CD4-positive, CD25-positive, alpha-beta regulatory T cell (primary cell): ENCODE measurements around the gene ZNF789. TPM values are rescaled to one million over a fixed set of nuclear protein-coding genes. Genes with fewer than 3 reads are reported as not detected.
A peak's percentile ranks its signal among the peaks of the same experiment; 100 is the strongest.

Experiments
- ATAC-seq, 2 donors: fragments of 150-1000 bp; cut with Tn5 transposase; one replicate each; pipeline ENCODE4 v1.10.0; 2021; ENCODE audit warnings: low read depth in 2 of 2, moderate number of reproducible peaks in 2 of 2, moderate library complexity in 1 of 2
- DNase-seq, 3 donors: peaks; one replicate each; pipeline versions ENCODE4 v3.0.0 to v3.0.0-alpha.2; 2012 to 2022; ENCODE audit warnings: mixed read lengths in 1 of 3
- H3K27ac ChIP-seq: one replicate; pipeline ENCODE4 v1.7.0; 2013; ENCODE audit warnings: mild to moderate bottlenecking, low read length; ENCODE audit not compliant: insufficient read depth, poor library complexity, severe bottlenecking
- H3K27me3 ChIP-seq: one replicate; pipeline ENCODE4 v1.7.0; 2013; ENCODE audit warnings: low read length; ENCODE audit not compliant: control insufficient read depth, insufficient read depth
- H3K36me3 ChIP-seq: one replicate; pipeline ENCODE4 v1.7.0; 2013; ENCODE audit warnings: mild to moderate bottlenecking, low read length, moderate library complexity; ENCODE audit not compliant: control insufficient read depth, insufficient read depth
- H3K4me1 ChIP-seq: 2 replicates; pipeline ENCODE4 v1.7.0; 2013; ENCODE audit warnings: mild to moderate bottlenecking, low read length; ENCODE audit not compliant: insufficient read depth, control insufficient read depth, poor library complexity, severe bottlenecking
- H3K4me3 ChIP-seq: one replicate; pipeline ENCODE4 v1.7.0; 2013; ENCODE audit warnings: low read depth, mild to moderate bottlenecking, low read length, moderate library complexity
- H3K9me3 ChIP-seq, 2 experiments: 1 replicate in 1 of 2; 2 replicates in 1 of 2; pipeline ENCODE4 v1.7.0; 2013; ENCODE audit warnings: low read length in 2 of 2, mild to moderate bottlenecking in 1 of 2, moderate library complexity in 1 of 2; ENCODE audit not compliant: control insufficient read depth in 2 of 2
- H3K27ac Mint-ChIP-seq, 3 donors: one replicate each; pipeline ENCODE4 v1.8.0; 2020 to 2022; ENCODE audit warnings: mild to moderate bottlenecking in 3 of 3, mixed read lengths in 3 of 3, moderate library complexity in 2 of 3
- H3K27me3 Mint-ChIP-seq: one replicate; pipeline ENCODE4 v1.8.0; 2022; ENCODE audit warnings: mild to moderate bottlenecking, mixed read lengths
- H3K36me3 Mint-ChIP-seq: one replicate; pipeline ENCODE4 v1.8.0; 2020; ENCODE audit warnings: mixed read lengths
- H3K4me1 Mint-ChIP-seq, 4 donors: one replicate each; pipeline ENCODE4 v1.8.0; 2020 to 2022; ENCODE audit warnings: mixed read lengths in 4 of 4, mild to moderate bottlenecking in 1 of 4
- H3K4me3 Mint-ChIP-seq, 4 donors: one replicate each; pipeline ENCODE4 v1.8.0; 2020 to 2022; ENCODE audit warnings: mild to moderate bottlenecking in 4 of 4, mixed read lengths in 4 of 4, moderate library complexity in 3 of 4
- H3K9me3 Mint-ChIP-seq, 7 donors: one replicate each; pipeline ENCODE4 v1.8.0; 2020 to 2022; ENCODE audit warnings: mixed read lengths in 7 of 7, mild to moderate bottlenecking in 3 of 7, moderate library complexity in 2 of 7
- polyA plus RNA-seq, 4 donors: library from polyadenylated mRNA; unstranded; fragments of 300-500 nt; fragmentation: Illumina TruSeq; gene quantifications; one replicate each; pipeline ENCODE4 v1.2.3, GENCODE V29; 2021
- total RNA-seq: library from RNA; stranded (reverse); gene quantifications from one replicate; pipeline ENCODE4 v1.2.3, GENCODE V29; 2022

Gene ZNF789
- total and polyA plus RNA-seq, 5 donors from 2014 or later = 4.2 to 15.8 (median 6.3) TPM

- Mint-ChIP-seq H3K27ac (peak overlapping the region; percentile 76 to 92 (median 87)), H3K4me3 (peak overlapping the region; percentile 93 to 99 (median 96)), H3K9me3 (no peaks in the 10 kb centered on the region), H3K27me3 (no peaks in the 10 kb centered on the region), H3K36me3 (peaks cover 8% of the 10 kb centered on the region), H3K4me1 (peaks cover 4 to 43% (median 20%) of the 10 kb centered on the region in 4 donors)
- H3K4me1 ChIP-seq = peaks cover 20% of the 10 kb centered on the region
- peak overlapping the region; percentile 75 for H3K27ac ChIP-seq
- DNase-seq (peak in 1 of 3 donors; percentile 14), ATAC-seq (no peak)
- peaks cover 10% of the 10 kb centered on the region for H3K36me3 ChIP-seq
- no peaks in the 10 kb centered on the region for H3K27me3 ChIP-seq
- H3K9me3 ChIP-seq = no peaks in the 10 kb centered on the region
- peak overlapping the region; percentile 37 for H3K4me3 ChIP-seq
Measured at GRCh38 chr7:99437946-99438572, 34.6 kb upstream of the ZNF789 start.

- peak within 1 kb of the TSS; percentile 79 to 98 (median 95) for H3K27ac Mint-ChIP-seq
- H3K9me3 Mint-ChIP-seq = no peaks in the 10 kb centered on the region
- Histone ChIP-seq H3K4me1 (peaks cover 20% of the 10 kb centered on the region), H3K4me3 (peak within 1 kb of the TSS; percentile 83), H3K27me3 (no peaks in the 10 kb centered on the region), H3K36me3 (peaks cover 10% of the 10 kb centered on the region), H3K9me3 (no peaks in the 10 kb centered on the region), H3K27ac (peak within 1 kb of the TSS; percentile 75)
- H3K27me3 Mint-ChIP-seq = no peaks in the 10 kb centered on the region
- ATAC-seq (peak; percentile 90), DNase-seq (peak; percentile 79 to 91 (median 84))
- peak within 1 kb of the TSS; percentile 93 to 99 (median 96) for H3K4me3 Mint-ChIP-seq
- peaks cover 4 to 45% (median 22%) of the 10 kb centered on the region in 4 donors for H3K4me1 Mint-ChIP-seq
- peaks cover 11% of the 10 kb centered on the region for H3K36me3 Mint-ChIP-seq
Measured at GRCh38 chr7:99438573-99439480, 33.9 kb upstream of the ZNF789 start, which contains the start of the genes CPSF4 and PTCD1. CPSF4 (plus strand) TSS chr7:99438943; CDS start chr7:99439083, 140 bp downstream. PTCD1 (minus strand) TSS chr7:99438798; CDS start chr7:99435242, 3,556 bp downstream.

GRCh38 chr7:99440195-99440594 lies 32.5 kb upstream of the ZNF789 start:
- peaks cover 20% of the 10 kb centered on the region for H3K4me1 ChIP-seq
- Mint-ChIP-seq H3K9me3 (no peaks in the 10 kb centered on the region), H3K4me1 (peaks cover 4 to 47% (median 25%) of the 10 kb centered on the region in 4 donors), H3K27ac (peak overlapping the region; percentile 60 to 98 (median 71)), H3K27me3 (no peaks in the 10 kb centered on the region), H3K4me3 (peak overlapping the region; percentile 93 to 99 (median 96)), H3K36me3 (peaks cover 14% of the 10 kb centered on the region)
- DNase-seq (no peak), ATAC-seq (no peak)
- peaks cover 11% of the 10 kb centered on the region for H3K36me3 ChIP-seq
- no peaks in the 10 kb centered on the region for H3K27me3 ChIP-seq
- H3K4me3 ChIP-seq = no peak overlapping the region
- H3K9me3 ChIP-seq = no peaks in the 10 kb centered on the region
- H3K27ac ChIP-seq = no peak overlapping the region

- no peaks in the 10 kb centered on the region for H3K9me3 ChIP-seq
- no peak for ATAC-seq
- H3K27me3 ChIP-seq = no peaks in the 10 kb centered on the region
- no peak for DNase-seq
- Mint-ChIP-seq H3K27me3 (no peaks in the 10 kb centered on the region), H3K27ac (no peak overlapping the region), H3K9me3 (no peaks in the 10 kb centered on the region), H3K36me3 (peaks cover 41% of the 10 kb centered on the region), H3K4me1 (peaks cover 0 to 13% (median 12%) of the 10 kb centered on the region in 4 donors), H3K4me3 (no peak overlapping the region)
- no peak overlapping the region for H3K27ac ChIP-seq
- no peaks in the 10 kb centered on the region for H3K4me1 ChIP-seq
- no peak overlapping the region for H3K4me3 ChIP-seq
- H3K36me3 ChIP-seq = peaks cover 51% of the 10 kb centered on the region
Measured at GRCh38 chr7:99446096-99446495, 26.6 kb upstream of the ZNF789 start.

GRCh38 chr7:99447943-99448342 lies 24.7 kb upstream of the ZNF789 start:
- H3K9me3 Mint-ChIP-seq = no peaks in the 10 kb centered on the region
- peaks cover 56% of the 10 kb centered on the region for H3K36me3 ChIP-seq
- H3K27ac Mint-ChIP-seq = no peak overlapping the region
- H3K4me1 ChIP-seq = no peaks in the 10 kb centered on the region
- no peak overlapping the region for H3K27ac ChIP-seq
- no peaks in the 10 kb centered on the region for H3K9me3 ChIP-seq
- no peak overlapping the region for H3K4me3 Mint-ChIP-seq
- no peaks in the 10 kb centered on the region for H3K27me3 Mint-ChIP-seq
- no peaks in the 10 kb centered on the region for H3K27me3 ChIP-seq
- ATAC-seq = no peak
- H3K4me3 ChIP-seq = no peak overlapping the region
- H3K36me3 Mint-ChIP-seq = peaks cover 42% of the 10 kb centered on the region
- no peak for DNase-seq
- peaks cover 0 to 9% (median 7%) of the 10 kb centered on the region in 4 donors for H3K4me1 Mint-ChIP-seq

- Mint-ChIP-seq H3K9me3 (no peaks in the 10 kb centered on the region), H3K4me1 (peaks cover 0 to 5% (median 3%) of the 10 kb centered on the region in 4 donors), H3K36me3 (peaks cover 42% of the 10 kb centered on the region), H3K4me3 (no peak overlapping the region), H3K27ac (no peak overlapping the region), H3K27me3 (no peaks in the 10 kb centered on the region)
- H3K36me3 ChIP-seq = peaks cover 63% of the 10 kb centered on the region
- H3K27ac ChIP-seq = no peak overlapping the region
- H3K4me3 ChIP-seq = no peak overlapping the region
- no peak for DNase-seq
- no peaks in the 10 kb centered on the region for H3K27me3 ChIP-seq
- no peaks in the 10 kb centered on the region for H3K4me1 ChIP-seq
- H3K9me3 ChIP-seq = no peaks in the 10 kb centered on the region
- ATAC-seq = no peak
Measured at GRCh38 chr7:99448855-99449254, 23.8 kb upstream of the ZNF789 start.

- H3K4me3 ChIP-seq = no peak overlapping the region
- no peak for ATAC-seq
- no peak for DNase-seq
- H3K27me3 ChIP-seq = no peaks in the 10 kb centered on the region
- H3K27ac ChIP-seq = no peak overlapping the region
- Mint-ChIP-seq H3K27me3 (no peaks in the 10 kb centered on the region), H3K9me3 (no peaks in the 10 kb centered on the region), H3K4me3 (no peak overlapping the region), H3K4me1 (peaks cover 0 to 5% (median 2%) of the 10 kb centered on the region in 4 donors), H3K36me3 (peaks cover 45% of the 10 kb centered on the region), H3K27ac (peak overlapping the region in 1 of 3 donors; percentile 89)
- no peaks in the 10 kb centered on the region for H3K9me3 ChIP-seq
- H3K36me3 ChIP-seq = peaks cover 67% of the 10 kb centered on the region
- no peaks in the 10 kb centered on the region for H3K4me1 ChIP-seq
Measured at GRCh38 chr7:99449326-99449725, 23.4 kb upstream of the ZNF789 start.
